Liver (tissue), 3 donors: ENCODE data around the gene EIF2A.
"Not testable (repeated sequence)": the region's sequence is repeated elsewhere in the genome, so short reads cannot be mapped to it uniquely, and the experiment has no call there.

ENCODE experiments used
- CTCF ChIP-seq: fragments of 150-350 bp; IDR thresholded peaks from 2 replicates; pipeline ENCODE4 v1.5.1; 2017; ENCODE audit warnings: improper control_type of control experiment, low read depth, low read length; ENCODE audit not compliant: missing input control
- FOXA1 ChIP-seq: IDR thresholded peaks from 2 replicates; pipeline ENCODE4 v1.6.1; 2016; ENCODE audit warnings: antibody characterized with exemption
- GABPA ChIP-seq, 2 donors: IDR thresholded peaks in 1 of 2; conservative IDR thresholded peaks in 1 of 2; 2 replicates each; pipeline ENCODE4 v1.6.1; 2016; ENCODE audit warnings: antibody characterized with exemption in 2 of 2, mild to moderate bottlenecking in 1 of 2, moderate library complexity in 1 of 2
- JUND ChIP-seq, 2 donors: IDR thresholded peaks; 2 replicates each; pipeline ENCODE4 v1.6.1; 2016; ENCODE audit warnings: antibody characterized with exemption in 2 of 2
- NR2F2 ChIP-seq: IDR thresholded peaks from 2 replicates; pipeline ENCODE4 v1.6.1; 2016; ENCODE audit warnings: antibody characterized with exemption
- RAD21 ChIP-seq, 2 donors: IDR thresholded peaks; 2 replicates each; pipeline ENCODE4 v1.6.1; 2016; ENCODE audit warnings: antibody characterized with exemption in 2 of 2, mild to moderate bottlenecking in 2 of 2
- SP1 ChIP-seq: IDR thresholded peaks from 2 replicates; pipeline ENCODE4 v1.6.1; 2018; ENCODE audit warnings: antibody characterized with exemption, mild to moderate bottlenecking
- TAF1 ChIP-seq: conservative IDR thresholded peaks from 2 replicates; pipeline ENCODE4 v1.6.1; 2016; ENCODE audit warnings: antibody characterized with exemption, mild to moderate bottlenecking
- TF ChIP-seq, protein P1 (sequence below): IDR thresholded peaks from 2 replicates; pipeline ENCODE4 v1.6.1; 2016; ENCODE audit warnings: antibody characterized with exemption, mild to moderate bottlenecking
- TF ChIP-seq, protein P2 (sequence below): IDR thresholded peaks from 2 replicates; pipeline ENCODE4 v1.6.1; 2016; ENCODE audit warnings: antibody characterized with exemption
- TF ChIP-seq, protein P3 (sequence below): IDR thresholded peaks from 2 replicates; pipeline ENCODE4 v1.6.1; 2016; ENCODE audit warnings: antibody characterized with exemption
- donor health status: healthy.
- donor health status: healthy.

GRCh38 chr3:150622955-150623354 lies 76.4 kb downstream of the EIF2A start:
- TF ChIP-seq CTCF; SP1; GABPA (IDR thresholded peaks at IDR 0.05 in 1 of 2, conservative IDR thresholded peaks at IDR 0.05 in 1 of 2); JUND (IDR thresholded peaks at IDR 0.05); NR2F2; RAD21 (IDR thresholded peaks at IDR 0.05); FOXA1; TAF1: not testable (repeated sequence)
- TF ChIP-seq, protein P1, sequence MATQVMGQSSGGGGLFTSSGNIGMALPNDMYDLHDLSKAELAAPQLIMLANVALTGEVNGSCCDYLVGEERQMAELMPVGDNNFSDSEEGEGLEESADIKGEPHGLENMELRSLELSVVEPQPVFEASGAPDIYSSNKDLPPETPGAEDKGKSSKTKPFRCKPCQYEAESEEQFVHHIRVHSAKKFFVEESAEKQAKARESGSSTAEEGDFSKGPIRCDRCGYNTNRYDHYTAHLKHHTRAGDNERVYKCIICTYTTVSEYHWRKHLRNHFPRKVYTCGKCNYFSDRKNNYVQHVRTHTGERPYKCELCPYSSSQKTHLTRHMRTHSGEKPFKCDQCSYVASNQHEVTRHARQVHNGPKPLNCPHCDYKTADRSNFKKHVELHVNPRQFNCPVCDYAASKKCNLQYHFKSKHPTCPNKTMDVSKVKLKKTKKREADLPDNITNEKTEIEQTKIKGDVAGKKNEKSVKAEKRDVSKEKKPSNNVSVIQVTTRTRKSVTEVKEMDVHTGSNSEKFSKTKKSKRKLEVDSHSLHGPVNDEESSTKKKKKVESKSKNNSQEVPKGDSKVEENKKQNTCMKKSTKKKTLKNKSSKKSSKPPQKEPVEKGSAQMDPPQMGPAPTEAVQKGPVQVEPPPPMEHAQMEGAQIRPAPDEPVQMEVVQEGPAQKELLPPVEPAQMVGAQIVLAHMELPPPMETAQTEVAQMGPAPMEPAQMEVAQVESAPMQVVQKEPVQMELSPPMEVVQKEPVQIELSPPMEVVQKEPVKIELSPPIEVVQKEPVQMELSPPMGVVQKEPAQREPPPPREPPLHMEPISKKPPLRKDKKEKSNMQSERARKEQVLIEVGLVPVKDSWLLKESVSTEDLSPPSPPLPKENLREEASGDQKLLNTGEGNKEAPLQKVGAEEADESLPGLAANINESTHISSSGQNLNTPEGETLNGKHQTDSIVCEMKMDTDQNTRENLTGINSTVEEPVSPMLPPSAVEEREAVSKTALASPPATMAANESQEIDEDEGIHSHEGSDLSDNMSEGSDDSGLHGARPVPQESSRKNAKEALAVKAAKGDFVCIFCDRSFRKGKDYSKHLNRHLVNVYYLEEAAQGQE: not testable (repeated sequence)
- TF ChIP-seq, protein P2, sequence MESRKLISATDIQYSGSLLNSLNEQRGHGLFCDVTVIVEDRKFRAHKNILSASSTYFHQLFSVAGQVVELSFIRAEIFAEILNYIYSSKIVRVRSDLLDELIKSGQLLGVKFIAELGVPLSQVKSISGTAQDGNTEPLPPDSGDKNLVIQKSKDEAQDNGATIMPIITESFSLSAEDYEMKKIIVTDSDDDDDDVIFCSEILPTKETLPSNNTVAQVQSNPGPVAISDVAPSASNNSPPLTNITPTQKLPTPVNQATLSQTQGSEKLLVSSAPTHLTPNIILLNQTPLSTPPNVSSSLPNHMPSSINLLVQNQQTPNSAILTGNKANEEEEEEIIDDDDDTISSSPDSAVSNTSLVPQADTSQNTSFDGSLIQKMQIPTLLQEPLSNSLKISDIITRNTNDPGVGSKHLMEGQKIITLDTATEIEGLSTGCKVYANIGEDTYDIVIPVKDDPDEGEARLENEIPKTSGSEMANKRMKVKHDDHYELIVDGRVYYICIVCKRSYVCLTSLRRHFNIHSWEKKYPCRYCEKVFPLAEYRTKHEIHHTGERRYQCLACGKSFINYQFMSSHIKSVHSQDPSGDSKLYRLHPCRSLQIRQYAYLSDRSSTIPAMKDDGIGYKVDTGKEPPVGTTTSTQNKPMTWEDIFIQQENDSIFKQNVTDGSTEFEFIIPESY: not testable (repeated sequence)
- TF ChIP-seq, protein P3, sequence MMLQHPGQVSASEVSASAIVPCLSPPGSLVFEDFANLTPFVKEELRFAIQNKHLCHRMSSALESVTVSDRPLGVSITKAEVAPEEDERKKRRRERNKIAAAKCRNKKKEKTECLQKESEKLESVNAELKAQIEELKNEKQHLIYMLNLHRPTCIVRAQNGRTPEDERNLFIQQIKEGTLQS: not testable (repeated sequence)
